A673 (cell line): Measurements from ENCODE around the gene CLK4. TPM values are rescaled to one million over a fixed set of nuclear protein-coding genes. Genes with fewer than 3 reads are reported as not detected.
A peak's percentile ranks its signal among the peaks of the same experiment; 100 is the strongest.

ENCODE experiments used
- BruUV-seq: library from RNA; stranded (reverse); fragments of 400-500 nt; replicated peaks from 2 replicates; lab custom pipeline; 2021; lab: Mats Ljungman, UMichigan
- CTCF ChIA-PET: fragments of 300-600 bp; sonication (Branson Sonifier 250); formaldehyde crosslinking; loops from one replicate; lab custom pipeline; 2022; ENCODE audit warnings: antibody characterized with exemption; lab: Charles Lee
- POLR2A ChIA-PET: fragments of 300-600 bp; sonication (Branson Sonifier 250); formaldehyde crosslinking; loops from one replicate; lab custom pipeline; 2022; ENCODE audit warnings: antibody characterized with exemption; ENCODE audit not compliant: low non-redundant PET; lab: Charles Lee
- DNase-seq: peaks from one replicate; pipeline ENCODE4 v3.0.0-alpha.2; 2015; ENCODE audit warnings: low spot score
- H3K27ac ChIP-seq: fragments of 200-600 bp; sonication (generic); 2 replicates; pipeline ENCODE4 v1.5.1; 2016; ENCODE audit warnings: mixed run types, low read depth, mild to moderate bottlenecking, mixed read lengths, antibody characterized with exemption, low read length; ENCODE audit not compliant: poor library complexity, severe bottlenecking
- H3K27me3 ChIP-seq: fragments of 200-600 bp; sonication (generic); replicated peaks from 2 replicates; pipeline ENCODE4 v1.6.1; 2017; ENCODE audit warnings: mixed run types, low read depth, mild to moderate bottlenecking, mixed read lengths, antibody characterized with exemption, low read length; ENCODE audit not compliant: insufficient read depth, poor library complexity
- H3K36me3 ChIP-seq: fragments of 200-600 bp; sonication (generic); 2 replicates; pipeline ENCODE4 v1.6.1; 2016; ENCODE audit warnings: mixed run types, mild to moderate bottlenecking, mixed read lengths, antibody characterized with exemption, low read length; ENCODE audit not compliant: insufficient read depth, poor library complexity, severe bottlenecking
- H3K4me1 ChIP-seq: fragments of 200-600 bp; sonication (generic); 2 replicates; pipeline ENCODE4 v1.6.1; 2017; ENCODE audit warnings: mixed run types, mild to moderate bottlenecking, mixed read lengths, antibody characterized with exemption, low read length; ENCODE audit not compliant: insufficient read depth, poor library complexity, severe bottlenecking
- H3K4me3 ChIP-seq: fragments of 200-600 bp; sonication (generic); 2 replicates; pipeline ENCODE4 v1.5.1; 2016; ENCODE audit warnings: low read depth, mixed run types, mild to moderate bottlenecking, mixed read lengths, low read length; ENCODE audit not compliant: poor library complexity, severe bottlenecking
- H3K9me3 ChIP-seq: fragments of 200-600 bp; sonication (generic); 2 replicates; pipeline ENCODE4 v1.6.1; 2016; ENCODE audit warnings: mixed run types, low read depth, mild to moderate bottlenecking, mixed read lengths, antibody characterized with exemption, low read length; ENCODE audit not compliant: poor library complexity, severe bottlenecking
- CTCF ChIP-seq: fragments of 300-800, 200-600 bp; sonication (generic); conservative IDR thresholded peaks from 2 replicates; pipeline ENCODE4 v1.5.1; 2017; ENCODE audit warnings: low read depth, mild to moderate bottlenecking, antibody characterized with exemption, low read length, moderate library complexity, mixed read lengths
- EZH2 ChIP-seq: fragments of 200-600 bp; sonication (generic); IDR thresholded peaks from 2 replicates; pipeline ENCODE4 v1.6.1; 2017; ENCODE audit warnings: borderline replicate concordance, low read depth, mild to moderate bottlenecking, mixed read lengths, antibody characterized with exemption, low read length; ENCODE audit not compliant: poor library complexity, severe bottlenecking
- intact Hi-C: fragments of 100-400 bp; cut with micrococcal nuclease; formaldehyde crosslinking; loops from one replicate; pipeline ENCODE4 v1.10.0; 2022; ENCODE audit not compliant: unreplicated experiment
- total RNA-seq: library from RNA; stranded (reverse); gene quantifications from 2 replicates; pipeline ENCODE4 v1.2.3, GENCODE V29; 2021

Gene CLK4
- total RNA-seq, 1 experiment from 2014 or later, result 24.2 TPM

GRCh38 chr5:178577944-178578343 lies 48.9 kb downstream of the CLK4 start:
- H3K36me3 ChIP-seq, result no peaks in the 10 kb centered on the region
- H3K27me3 ChIP-seq, result peaks cover 33% of the 10 kb centered on the region
- no peak overlapping the region for H3K4me3 ChIP-seq
- DNase-seq, result no peak
- H3K4me1 ChIP-seq, result no peaks in the 10 kb centered on the region
- TF ChIP-seq CTCF (no peak), EZH2 (no peak)
- BruUV-seq, result no TSS peak
- ChIA-PET POLR2A (no interaction called here), CTCF (no interaction called here)
- H3K27ac ChIP-seq, result no peak overlapping the region
- intact Hi-C loops, result no loop called here
- no peaks in the 10 kb centered on the region for H3K9me3 ChIP-seq

GRCh38 chr5:178577376-178577839 lies 49.4 kb downstream of the CLK4 start:
- Histone ChIP-seq H3K36me3 (no peaks in the 10 kb centered on the region), H3K4me3 (no peak overlapping the region), H3K27me3 (peaks cover 33% of the 10 kb centered on the region), H3K4me1 (no peaks in the 10 kb centered on the region), H3K9me3 (no peaks in the 10 kb centered on the region), H3K27ac (no peak overlapping the region)
- BruUV-seq, result no TSS peak
- TF ChIP-seq EZH2 (no peak), CTCF (no peak)
- no peak for DNase-seq
- ChIA-PET CTCF (no interaction called here), POLR2A (no interaction called here)
- intact Hi-C loops, result no loop called here

GRCh38 chr5:178576591-178577351 lies 50.1 kb downstream of the CLK4 start:
- BruUV-seq, result no TSS peak
- POLR2A ChIA-PET, result no interaction called here
- intact Hi-C loops, result no loop called here
- Histone ChIP-seq H3K4me1 (no peaks in the 10 kb centered on the region), H3K4me3 (peak overlapping the region; percentile 21), H3K27ac (no peak overlapping the region), H3K9me3 (no peaks in the 10 kb centered on the region), H3K36me3 (no peaks in the 10 kb centered on the region), H3K27me3 (peaks cover 33% of the 10 kb centered on the region)
- DNase-seq, result no peak
- CTCF ChIA-PET, result no interaction called here
- TF ChIP-seq EZH2 (no peak), CTCF (no peak)
